H9 (cell line): Measurements from ENCODE around the gene RBM22. TPM values are rescaled to one million over a fixed set of nuclear protein-coding genes. Genes with fewer than 3 reads are reported as not detected.

Source experiments
- DNase-seq: peaks from one replicate; pipeline ENCODE4 v3.0.0-alpha.2; 2017
- H2AFZ ChIP-seq: one replicate; pipeline ENCODE4 v1.6.1; 2013; ENCODE audit warnings: mild to moderate bottlenecking, low read length, control low read depth, moderate library complexity
- H2AK5ac ChIP-seq: 2 replicates; pipeline ENCODE4 v1.6.1; 2013; ENCODE audit warnings: low read length, control low read depth, mixed read lengths; ENCODE audit not compliant: insufficient read length
- H2BK120ac ChIP-seq: one replicate; pipeline ENCODE4 v1.6.1; 2013; ENCODE audit warnings: low read depth, mild to moderate bottlenecking, low read length, control low read depth, inconsistent platforms; ENCODE audit not compliant: poor library complexity, severe bottlenecking
- H2BK12ac ChIP-seq: 2 replicates; pipeline ENCODE4 v1.6.1; 2013; ENCODE audit warnings: low read length, control low read depth, mixed read lengths, low read depth; ENCODE audit not compliant: insufficient read length
- H2BK15ac ChIP-seq: 2 replicates; pipeline ENCODE4 v1.6.1; 2013; ENCODE audit warnings: low read depth, low read length, control low read depth
- H2BK20ac ChIP-seq: one replicate; pipeline ENCODE4 v1.6.1; 2013; ENCODE audit warnings: low read depth, mild to moderate bottlenecking, low read length, control low read depth, inconsistent platforms; ENCODE audit not compliant: poor library complexity, severe bottlenecking
- H2BK5ac ChIP-seq: 2 replicates; pipeline ENCODE4 v1.6.1; 2013; ENCODE audit warnings: low read length, control low read depth, mixed read lengths; ENCODE audit not compliant: insufficient read length
- H3K14ac ChIP-seq: 2 replicates; pipeline ENCODE4 v1.6.1; 2013; ENCODE audit warnings: low read length, control low read depth; ENCODE audit not compliant: insufficient read depth
- H3K18ac ChIP-seq: 2 replicates; pipeline ENCODE4 v1.6.1; 2013; ENCODE audit warnings: low read depth, mild to moderate bottlenecking, mixed read lengths, low read length, control low read depth; ENCODE audit not compliant: insufficient read length
- H3K23ac ChIP-seq: 2 replicates; pipeline ENCODE4 v1.6.1; 2013; ENCODE audit warnings: low read length, control low read depth, mixed read lengths, low read depth; ENCODE audit not compliant: insufficient read length
- H3K23me2 ChIP-seq: 2 replicates; pipeline ENCODE4 v1.6.1; 2013; ENCODE audit warnings: low read depth, mild to moderate bottlenecking, mixed read lengths, low read length, control low read depth; ENCODE audit not compliant: insufficient read length, poor library complexity, severe bottlenecking
- H3K27ac ChIP-seq: 2 replicates; pipeline ENCODE4 v1.5.1; 2013; ENCODE audit warnings: low read length, control low read depth, mixed read lengths, low read depth; ENCODE audit not compliant: insufficient read length
- H3K27me3 ChIP-seq: 2 replicates; pipeline ENCODE4 v1.6.1; 2013; ENCODE audit warnings: low read length, control low read depth, inconsistent platforms; ENCODE audit not compliant: insufficient read depth
- H3K4ac ChIP-seq: 2 replicates; pipeline ENCODE4 v1.6.1; 2013; ENCODE audit warnings: low read depth, mild to moderate bottlenecking, control low read depth, inconsistent platforms, low read length, moderate library complexity
- H3K4me1 ChIP-seq: 2 replicates; pipeline ENCODE4 v1.6.1; 2013; ENCODE audit warnings: low read length, control low read depth, inconsistent platforms; ENCODE audit not compliant: insufficient read depth
- H3K4me2 ChIP-seq: 2 replicates; pipeline ENCODE4 v1.6.1; 2013; ENCODE audit warnings: low read length, control low read depth, mixed read lengths; ENCODE audit not compliant: insufficient read length, insufficient read depth
- H3K56ac ChIP-seq: 2 replicates; pipeline ENCODE4 v1.6.1; 2013; ENCODE audit warnings: low read depth, mild to moderate bottlenecking, mixed read lengths, low read length, control low read depth; ENCODE audit not compliant: insufficient read length
- H3K79me1 ChIP-seq: 2 replicates; pipeline ENCODE4 v1.6.1; 2013; ENCODE audit warnings: low read depth, mild to moderate bottlenecking, moderate library complexity, low read length, control low read depth, inconsistent platforms; ENCODE audit not compliant: insufficient read depth, poor library complexity, severe bottlenecking
- H3K79me2 ChIP-seq: 2 replicates; pipeline ENCODE4 v1.6.1; 2013; ENCODE audit warnings: low read length, control low read depth, inconsistent platforms; ENCODE audit not compliant: insufficient read depth
- H3K9ac ChIP-seq: 2 replicates; pipeline ENCODE4 v1.6.1; 2013; ENCODE audit warnings: low read length, control low read depth, mixed read lengths; ENCODE audit not compliant: insufficient read length; ENCODE audit errors: extremely low read depth
- H3K9me3 ChIP-seq: one replicate; pipeline ENCODE4 v1.6.1; 2013; ENCODE audit warnings: low read depth, low read length, inconsistent platforms; ENCODE audit not compliant: control insufficient read depth
- H3T11ph ChIP-seq: one replicate; pipeline ENCODE4 v1.6.1; 2013; ENCODE audit warnings: mild to moderate bottlenecking, low read length, control low read depth, inconsistent platforms
- H4K20me1 ChIP-seq: one replicate; pipeline ENCODE4 v1.6.1; 2013; ENCODE audit not compliant: control insufficient read depth, insufficient read length, insufficient read depth
- H4K5ac ChIP-seq: 2 replicates; pipeline ENCODE4 v1.6.1; 2013; ENCODE audit warnings: low read depth, mild to moderate bottlenecking, mixed read lengths, low read length, control low read depth; ENCODE audit not compliant: insufficient read length
- H4K8ac ChIP-seq: replicated peaks from 2 replicates; pipeline ENCODE4 v1.6.1; 2013; ENCODE audit warnings: low read length, control low read depth, mixed read lengths, low read depth; ENCODE audit not compliant: insufficient read length
- H4K91ac ChIP-seq: 2 replicates; pipeline ENCODE4 v1.6.1; 2013; ENCODE audit warnings: low read depth, mild to moderate bottlenecking, moderate library complexity, mixed read lengths, low read length, control low read depth; ENCODE audit not compliant: insufficient read length
- H3K27ac Mint-ChIP-seq, 3 experiments: 2 replicates in 2 of 3; 3 replicates in 1 of 3; pipeline ENCODE4 v1.8.0; 2020 to 2021; ENCODE audit warnings: mixed read lengths in 3 of 3, mild to moderate bottlenecking in 1 of 3, moderate library complexity in 1 of 3
- H3K27me3 Mint-ChIP-seq: 2 replicates; pipeline ENCODE4 v1.8.0; 2021; ENCODE audit warnings: low read depth, mild to moderate bottlenecking, moderate library complexity, mixed read lengths
- H3K36me3 Mint-ChIP-seq, 3 experiments: 2 replicates in 2 of 3; 3 replicates in 1 of 3; pipeline ENCODE4 v1.8.0; 2020 to 2021; ENCODE audit warnings: low read depth in 3 of 3, mixed read lengths in 3 of 3; ENCODE audit not compliant: insufficient read depth in 1 of 3
- H3K4me1 Mint-ChIP-seq, 2 experiments: 2 replicates each; pipeline ENCODE4 v1.8.0; 2020; ENCODE audit warnings: mixed read lengths in 2 of 2
- H3K4me3 Mint-ChIP-seq, 2 experiments: 2 replicates in 1 of 2; 3 replicates in 1 of 2; pipeline ENCODE4 v1.8.0; 2020 to 2021; ENCODE audit warnings: mild to moderate bottlenecking in 2 of 2, mixed read lengths in 2 of 2, moderate library complexity in 1 of 2
- H3K9me3 Mint-ChIP-seq, 2 experiments: 2 replicates in 1 of 2; 3 replicates in 1 of 2; pipeline ENCODE4 v1.8.0; 2020; ENCODE audit warnings: mild to moderate bottlenecking in 2 of 2, mixed read lengths in 2 of 2, moderate library complexity in 1 of 2
- WGBS: extraction: QIAGEN DNeasy Blood & Tissue Kit; methylation state at CpG from one replicate; pipeline ENCODE4 v1.1.7; 2013; ENCODE audit warnings: missing lambda C conversion rate, low lambda C conversion rate, mixed read lengths; ENCODE audit not compliant: insufficient read length; ENCODE audit errors: extremely low coverage; 5-methylcytosine and 5-hydroxymethylcytosine counted together
- total RNA-seq: library from RNA; stranded (reverse); gene quantifications from 2 replicates; pipeline ENCODE4 v1.2.1, GENCODE V29; 2021
- TF ChIP-seq, protein P1 (sequence below): fragments of 200-600 bp; sonication (generic); conservative IDR thresholded peaks from 3 replicates; pipeline ENCODE4 v1.8.0; 2021; ENCODE audit warnings: antibody characterized with exemption, mild to moderate bottlenecking

RBM22 gene
- total RNA-seq, 1 experiment from 2014 or later, result 47.0 TPM

DNA sequence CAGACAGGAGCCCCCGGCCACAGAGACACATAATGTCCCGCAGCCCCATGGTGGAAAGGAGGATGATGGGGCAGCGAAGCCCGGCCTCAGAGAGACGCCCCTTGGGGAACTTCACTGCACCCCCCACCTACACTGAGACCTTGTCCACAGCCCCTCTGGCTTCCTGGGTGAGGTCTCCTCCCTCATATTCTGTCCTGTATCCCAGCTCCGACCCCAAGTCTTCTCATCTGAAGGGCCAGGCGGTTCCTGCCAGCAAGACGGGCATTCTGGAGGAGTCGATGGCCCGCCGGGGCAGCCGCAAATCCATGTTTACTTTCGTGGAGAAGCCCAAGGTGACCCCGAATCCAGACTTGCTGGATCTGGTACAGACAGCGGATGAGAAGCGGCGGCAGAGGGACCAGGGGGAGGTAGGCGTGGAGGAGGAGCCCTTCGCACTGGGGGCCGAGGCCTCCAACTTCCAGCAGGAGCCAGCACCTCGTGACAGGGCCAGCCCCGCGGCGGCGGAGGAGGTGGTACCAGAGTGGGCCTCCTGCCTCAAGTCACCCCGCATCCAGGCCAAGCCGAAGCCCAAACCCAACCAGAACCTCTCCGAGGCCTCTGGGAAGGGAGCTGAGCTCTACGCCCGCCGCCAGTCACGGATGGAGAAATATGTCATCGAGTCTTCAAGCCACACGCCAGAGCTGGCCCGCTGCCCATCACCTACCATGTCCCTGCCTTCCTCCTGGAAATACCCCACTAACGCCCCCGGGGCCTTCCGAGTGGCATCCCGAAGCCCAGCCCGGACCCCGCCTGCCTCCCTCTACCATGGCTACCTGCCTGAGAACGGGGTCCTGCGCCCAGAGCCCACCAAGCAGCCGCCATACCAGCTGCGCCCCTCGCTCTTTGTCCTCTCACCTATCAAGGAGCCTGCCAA is 51.5 kb downstream of the RBM22 start:
- no peak overlapping the region for H2AFZ ChIP-seq

More for the DNA sequence above, 51.5 kb downstream of the RBM22 start:
- Mint-ChIP-seq H3K4me3 (no peak overlapping the region), H3K36me3 (no peaks in the 10 kb centered on the region), H3K9me3 (no peaks in the 10 kb centered on the region), H3K27ac (no peak overlapping the region), H3K27me3 (no peaks in the 10 kb centered on the region; the same call in 1 of the 2 replicates), H3K4me1 (peaks cover 32 to 44% of the 10 kb centered on the region in 2 experiments)
- Histone ChIP-seq H2AK5ac (no peak overlapping the region), H3K79me2 (no peaks in the 10 kb centered on the region), H3K14ac (no peak overlapping the region; the same call in 1 of the 2 replicates), H3K9ac (no peak overlapping the region), H3K23me2 (no peaks in the 10 kb centered on the region), H3K27me3 (no peaks in the 10 kb centered on the region), H3K27ac (no peak overlapping the region), H3K4ac (no peak overlapping the region), H4K5ac (no peak overlapping the region), H3K79me1 (no peaks in the 10 kb centered on the region), H3T11ph (no peak overlapping the region), H2BK5ac (no peak overlapping the region), H3K56ac (no peak overlapping the region), H4K20me1 (no peaks in the 10 kb centered on the region), H3K23ac (no peak overlapping the region), H2BK12ac (no peak overlapping the region), H3K4me2 (no peak overlapping the region), H2BK120ac (no peak overlapping the region), H3K9me3 (no peaks in the 10 kb centered on the region), H2BK15ac (no peak overlapping the region), H3K18ac (no peak overlapping the region), H3K4me1 (peaks cover 2% of the 10 kb centered on the region; the same call in 1 of the 2 replicates), H2BK20ac (no peak overlapping the region), H4K8ac (no peak overlapping the region), H4K91ac (no peak overlapping the region)
- WGBS, result no CpG with 5 or more reads among the region's 46 CpGs
- no peak for DNase-seq
- TF ChIP-seq, protein P1, sequence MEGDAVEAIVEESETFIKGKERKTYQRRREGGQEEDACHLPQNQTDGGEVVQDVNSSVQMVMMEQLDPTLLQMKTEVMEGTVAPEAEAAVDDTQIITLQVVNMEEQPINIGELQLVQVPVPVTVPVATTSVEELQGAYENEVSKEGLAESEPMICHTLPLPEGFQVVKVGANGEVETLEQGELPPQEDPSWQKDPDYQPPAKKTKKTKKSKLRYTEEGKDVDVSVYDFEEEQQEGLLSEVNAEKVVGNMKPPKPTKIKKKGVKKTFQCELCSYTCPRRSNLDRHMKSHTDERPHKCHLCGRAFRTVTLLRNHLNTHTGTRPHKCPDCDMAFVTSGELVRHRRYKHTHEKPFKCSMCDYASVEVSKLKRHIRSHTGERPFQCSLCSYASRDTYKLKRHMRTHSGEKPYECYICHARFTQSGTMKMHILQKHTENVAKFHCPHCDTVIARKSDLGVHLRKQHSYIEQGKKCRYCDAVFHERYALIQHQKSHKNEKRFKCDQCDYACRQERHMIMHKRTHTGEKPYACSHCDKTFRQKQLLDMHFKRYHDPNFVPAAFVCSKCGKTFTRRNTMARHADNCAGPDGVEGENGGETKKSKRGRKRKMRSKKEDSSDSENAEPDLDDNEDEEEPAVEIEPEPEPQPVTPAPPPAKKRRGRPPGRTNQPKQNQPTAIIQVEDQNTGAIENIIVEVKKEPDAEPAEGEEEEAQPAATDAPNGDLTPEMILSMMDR, result no peak
